HG02623 (cell line): ENCODE measurements around the gene GRIK3.
"Not testable (repeated sequence)": the region's sequence is repeated elsewhere in the genome, so short reads cannot be mapped to it uniquely, and the experiment has no call there.

Source experiments
- ATAC-seq: cut with Tn5 transposase; IDR thresholded peaks from one replicate; pipeline ENCODE4 v1.9.1; 2021; ENCODE audit warnings: moderate library complexity; ENCODE audit not compliant: unreplicated experiment

Gene GRIK3

DNA sequence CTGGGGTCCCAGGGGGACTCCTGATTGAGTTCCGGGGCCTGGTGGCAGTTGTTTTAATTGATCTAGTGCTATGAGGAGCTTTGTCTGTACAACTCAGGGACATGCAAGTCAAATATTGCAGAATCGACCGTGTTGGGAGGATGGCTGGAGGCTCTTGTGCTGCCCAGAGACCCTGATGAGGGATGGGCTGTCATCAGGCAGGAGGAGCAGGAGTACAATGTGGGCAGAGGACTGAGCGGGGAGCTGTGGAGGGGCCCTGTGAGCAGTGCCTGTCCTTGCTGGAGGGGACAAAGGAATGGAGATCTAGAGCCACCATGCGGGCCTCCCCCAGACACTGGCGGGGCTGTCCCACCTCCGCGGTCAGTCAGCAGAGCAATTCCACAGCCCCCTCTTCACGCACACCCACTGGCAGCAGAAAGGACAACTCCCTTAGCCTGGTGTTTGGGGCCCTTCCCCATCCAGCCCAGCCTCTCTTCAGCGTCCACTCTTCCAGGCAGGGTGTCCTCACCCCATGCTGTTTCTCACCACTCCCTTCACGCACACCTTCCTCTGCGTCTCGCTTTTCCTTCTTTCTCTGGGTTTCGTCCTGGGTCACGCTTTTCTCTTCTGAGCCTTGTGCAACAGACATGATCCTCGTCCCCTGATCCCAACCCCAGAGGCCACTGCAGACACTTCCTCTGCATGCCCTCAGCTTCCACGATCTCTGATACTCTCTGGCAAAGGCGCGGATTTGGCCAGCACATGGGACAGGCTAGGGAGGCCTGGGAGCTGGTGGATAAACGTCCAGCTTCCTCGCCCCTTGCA, 122.6 kb downstream of the GRIK3 start:
- ATAC-seq = no peak

GRCh38 chr1:36910886-36911540, 123.3 kb downstream of the GRIK3 start:
- ATAC-seq = no peak

DNA sequence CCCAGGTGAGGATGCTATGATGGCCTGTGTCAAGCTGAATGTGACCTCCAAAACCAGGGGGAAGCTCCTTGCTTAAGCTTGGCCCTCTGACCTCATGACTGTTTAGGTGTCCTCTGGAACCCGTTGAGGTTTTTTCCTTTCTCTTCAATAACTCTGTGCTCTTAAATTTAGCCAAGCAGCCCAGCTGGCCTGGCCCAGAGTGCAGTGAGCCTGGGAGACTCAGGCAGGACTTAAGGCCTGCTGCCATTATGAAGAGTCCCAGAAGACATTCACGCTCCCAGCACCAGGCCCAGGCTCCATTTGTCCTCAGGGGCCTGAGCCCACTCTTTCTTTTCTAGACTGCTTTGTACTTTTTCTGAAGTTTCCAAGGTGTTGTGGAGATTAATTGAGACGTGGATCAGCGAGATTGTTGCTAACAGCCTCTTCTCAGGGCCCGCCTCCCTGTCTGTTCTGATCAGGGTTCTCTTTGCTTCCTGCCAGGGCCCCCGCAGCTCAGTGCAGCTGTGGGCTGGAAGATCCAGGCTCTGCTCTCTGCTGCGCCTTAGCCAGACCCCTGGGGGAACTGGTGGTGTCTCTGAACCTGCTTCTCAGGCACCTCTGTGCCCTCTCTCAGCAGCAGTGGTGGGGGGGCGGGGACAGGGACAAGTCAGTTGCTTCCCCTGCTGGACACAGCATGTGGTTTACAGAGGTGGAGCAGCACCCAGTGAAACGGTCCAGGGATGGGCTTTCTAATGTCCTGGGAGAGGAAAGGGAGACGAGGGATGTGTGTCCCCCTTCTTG, 124.2 kb downstream of the GRIK3 start:
- no peak for ATAC-seq

- ATAC-seq = not testable (repeated sequence)
Measured at GRCh38 chr1:36909359-36909758, 125.0 kb downstream of the GRIK3 start.

GRCh38 chr1:36908096-36908495, 126.2 kb downstream of the GRIK3 start:
- no peak for ATAC-seq

GRCh38 chr1:36906555-36906954, 127.8 kb downstream of the GRIK3 start:
- no peak for ATAC-seq

DNA sequence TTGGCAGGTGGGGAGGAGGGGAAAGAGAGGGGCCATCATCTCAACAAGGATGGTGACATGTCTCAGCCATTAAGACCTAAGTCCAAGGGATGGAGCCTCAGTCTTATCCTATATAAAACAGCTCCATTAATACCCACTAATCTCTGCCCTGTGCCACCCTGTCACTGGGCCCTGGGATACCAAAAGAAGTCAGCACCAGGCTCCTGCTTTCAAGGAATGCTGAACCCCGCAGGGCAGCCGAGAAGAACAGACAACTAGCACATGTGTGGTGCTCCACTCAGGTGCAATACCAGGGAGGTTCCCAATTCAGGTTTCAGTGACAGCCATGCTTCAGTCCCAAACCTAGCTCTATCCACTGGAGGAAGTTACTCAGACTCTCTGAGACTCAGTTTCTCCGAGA, 128.4 kb downstream of the GRIK3 start:
- ATAC-seq = no peak

DNA sequence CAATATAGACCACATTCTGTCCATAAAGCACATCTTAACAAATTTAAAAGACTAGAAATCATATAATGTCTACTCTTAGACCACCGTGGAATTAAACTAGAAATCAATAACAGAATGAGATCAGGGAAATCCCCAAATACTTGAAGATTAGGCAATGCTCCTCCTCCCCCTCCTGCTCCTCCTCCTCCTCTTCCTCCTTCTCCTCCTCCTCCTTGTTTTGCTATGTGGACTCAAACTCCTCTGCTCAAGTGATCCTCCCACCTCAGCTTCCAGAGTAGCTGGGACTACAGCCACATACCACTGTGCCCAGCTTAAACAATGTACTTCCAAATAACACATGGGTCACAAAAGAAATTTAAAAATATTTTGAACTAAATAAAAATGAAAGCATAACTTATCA, 134.2 kb downstream of the GRIK3 start:
- no peak for ATAC-seq

DNA sequence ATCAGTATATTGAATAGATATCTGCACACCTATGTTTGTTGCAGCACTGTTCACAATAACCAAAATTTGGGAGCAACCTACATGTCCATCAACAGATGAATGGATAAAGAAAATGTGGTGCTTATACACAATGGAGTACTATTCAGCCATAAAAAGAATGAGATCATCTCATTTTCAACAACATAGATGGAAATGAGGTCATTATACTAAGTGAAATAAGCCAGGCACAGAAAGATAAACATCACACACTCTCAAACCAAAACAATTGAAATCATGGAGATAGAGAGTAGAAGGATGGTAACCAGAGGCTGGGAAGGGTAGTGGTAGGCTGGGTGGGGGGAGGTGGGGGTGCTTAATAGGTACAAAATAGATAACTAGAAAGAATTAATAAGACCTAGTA, 136.5 kb downstream of the GRIK3 start:
- ATAC-seq = not testable (repeated sequence)

- no peak for ATAC-seq
Measured at GRCh38 chr1:36894824-36895223, 139.5 kb downstream of the GRIK3 start.

DNA sequence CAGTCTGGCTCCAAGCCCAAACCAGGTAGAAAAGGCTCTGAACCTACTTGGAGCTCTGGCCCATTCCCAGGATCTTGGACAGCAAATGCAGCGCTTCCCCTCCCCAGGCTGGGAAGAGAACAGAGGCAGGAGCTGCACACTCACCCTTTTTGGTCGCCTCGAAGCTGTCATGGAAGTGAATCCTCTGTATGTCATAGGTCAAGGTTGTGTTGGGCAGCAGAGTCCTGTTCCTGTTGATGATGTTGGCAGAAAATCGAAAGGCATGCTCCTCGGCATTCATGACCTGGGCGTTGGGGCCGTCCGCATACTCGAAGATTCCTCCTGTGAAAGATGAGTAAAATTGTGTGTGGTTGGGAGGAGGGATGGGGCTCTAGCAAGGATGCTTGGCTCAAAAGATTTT, 143.5 kb downstream of the GRIK3 start:
- ATAC-seq = no peak

GRCh38 chr1:36889478-36890226, 144.7 kb downstream of the GRIK3 start:
- ATAC-seq = no peak

DNA sequence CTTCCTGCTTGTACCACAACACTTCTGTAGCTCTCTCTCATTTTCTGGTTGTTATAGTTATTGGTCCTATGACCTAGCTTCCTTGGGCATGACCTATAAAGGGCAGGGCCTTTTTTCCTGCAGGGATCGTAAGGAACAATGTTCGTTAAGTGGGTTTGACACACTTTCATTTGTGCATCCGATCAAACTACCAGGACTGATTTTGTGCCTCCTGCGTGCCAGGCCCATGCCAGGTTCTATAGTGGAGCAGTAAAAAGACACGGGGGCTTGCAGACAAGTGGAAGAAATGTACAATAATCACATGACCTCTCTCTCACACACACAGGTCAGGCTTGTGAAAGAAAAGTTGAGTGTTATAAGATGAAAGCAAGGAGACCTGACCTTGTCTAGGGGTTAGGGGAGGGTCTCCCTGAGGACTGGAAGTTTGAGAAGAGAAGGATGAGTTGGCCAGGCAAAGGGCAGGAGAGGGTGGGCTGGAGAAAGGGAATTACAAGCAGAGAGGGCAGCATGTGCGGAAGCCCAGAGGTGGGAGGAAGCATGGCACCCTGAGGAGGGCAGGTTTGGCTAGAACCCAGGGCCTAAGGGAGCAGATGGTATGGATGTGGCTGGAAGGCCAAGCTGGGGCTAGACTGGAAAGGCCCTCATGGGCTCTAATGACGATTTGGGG, 145.4 kb downstream of the GRIK3 start:
- ATAC-seq = no peak

GRCh38 chr1:36885540-36886357, 148.6 kb downstream of the GRIK3 start:
- ATAC-seq = no peak

DNA sequence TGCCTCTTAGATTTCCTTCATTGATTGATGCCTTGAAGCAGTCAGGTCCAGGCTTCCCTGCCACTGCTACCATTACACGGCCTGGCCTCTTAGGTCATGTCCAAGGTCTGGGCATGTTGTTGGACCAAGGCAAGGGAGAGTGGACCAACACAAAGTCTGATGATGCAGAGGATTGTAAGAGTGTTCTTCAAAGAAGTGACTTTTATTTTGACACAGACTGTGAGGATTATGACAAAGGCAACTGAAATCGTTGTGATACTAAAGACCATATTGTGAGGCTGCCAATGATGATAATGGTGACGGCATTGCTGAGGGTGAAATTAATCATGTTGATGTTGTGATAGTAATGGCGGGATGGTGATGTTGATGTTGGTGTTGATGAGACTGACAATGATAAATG, 149.5 kb downstream of the GRIK3 start:
- ATAC-seq = no peak

DNA sequence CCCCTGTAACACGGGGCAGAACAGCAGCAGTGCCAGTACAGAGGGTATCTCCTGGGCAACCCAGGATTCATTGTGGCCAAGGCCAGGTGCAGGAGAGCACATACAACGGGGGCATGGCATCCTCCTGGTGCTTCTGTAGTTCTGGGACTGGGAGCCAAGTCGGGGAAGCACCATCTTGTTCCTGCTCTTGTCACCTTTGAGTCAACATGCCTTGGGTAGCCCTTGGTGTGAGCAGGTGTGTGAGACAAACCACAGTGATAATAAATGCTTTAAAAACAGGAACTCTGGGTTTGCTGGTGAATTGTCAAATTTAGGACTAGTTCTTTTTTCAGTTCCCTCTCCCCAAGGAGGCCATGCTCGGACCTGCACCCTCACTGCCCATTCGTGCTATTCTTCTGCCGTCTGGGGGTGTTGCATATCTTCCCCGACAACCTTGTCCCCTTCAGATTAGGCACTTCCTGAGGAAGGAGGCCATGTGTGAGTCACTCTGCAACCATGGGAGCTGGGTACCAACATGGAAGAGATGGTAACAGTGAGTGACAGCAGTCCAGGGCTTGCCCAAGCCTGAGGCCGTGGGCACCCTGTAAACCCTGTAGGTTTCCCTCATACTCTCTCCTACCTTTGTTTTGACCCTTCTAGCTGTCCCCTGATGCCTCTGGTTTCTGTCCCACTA, 150.2 kb downstream of the GRIK3 start:
- ATAC-seq = no peak

DNA sequence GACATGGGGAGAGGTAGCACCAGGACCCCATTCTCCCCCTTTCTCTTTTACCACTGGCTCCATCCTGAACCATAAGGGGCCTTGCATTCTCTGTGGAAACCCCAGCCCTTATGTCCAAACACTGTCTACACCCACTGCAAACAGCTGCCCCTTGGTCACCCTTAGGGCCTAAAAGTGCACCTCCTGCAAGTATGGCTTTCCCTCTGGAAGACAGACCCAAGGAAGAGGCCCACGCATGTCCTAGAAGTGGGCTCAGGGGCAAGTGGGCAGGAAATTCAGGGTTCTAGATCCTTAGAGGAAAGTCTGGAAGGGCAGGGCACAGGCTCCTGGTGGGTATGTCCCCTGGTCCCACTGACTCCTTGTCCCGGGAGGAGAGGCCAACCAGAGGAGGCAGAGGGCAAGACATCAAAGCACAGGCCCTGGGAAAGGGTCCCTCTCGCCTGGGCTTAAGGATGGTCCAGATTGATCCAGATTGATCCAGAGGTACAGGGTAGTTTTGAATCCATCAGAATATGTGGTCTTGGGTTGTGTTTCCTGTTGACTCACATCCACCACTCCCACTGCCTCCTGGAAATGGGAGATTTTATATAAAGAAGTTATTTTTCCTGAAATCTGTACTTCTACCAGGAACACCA, 150.9 kb downstream of the GRIK3 start:
- no peak for ATAC-seq

DNA sequence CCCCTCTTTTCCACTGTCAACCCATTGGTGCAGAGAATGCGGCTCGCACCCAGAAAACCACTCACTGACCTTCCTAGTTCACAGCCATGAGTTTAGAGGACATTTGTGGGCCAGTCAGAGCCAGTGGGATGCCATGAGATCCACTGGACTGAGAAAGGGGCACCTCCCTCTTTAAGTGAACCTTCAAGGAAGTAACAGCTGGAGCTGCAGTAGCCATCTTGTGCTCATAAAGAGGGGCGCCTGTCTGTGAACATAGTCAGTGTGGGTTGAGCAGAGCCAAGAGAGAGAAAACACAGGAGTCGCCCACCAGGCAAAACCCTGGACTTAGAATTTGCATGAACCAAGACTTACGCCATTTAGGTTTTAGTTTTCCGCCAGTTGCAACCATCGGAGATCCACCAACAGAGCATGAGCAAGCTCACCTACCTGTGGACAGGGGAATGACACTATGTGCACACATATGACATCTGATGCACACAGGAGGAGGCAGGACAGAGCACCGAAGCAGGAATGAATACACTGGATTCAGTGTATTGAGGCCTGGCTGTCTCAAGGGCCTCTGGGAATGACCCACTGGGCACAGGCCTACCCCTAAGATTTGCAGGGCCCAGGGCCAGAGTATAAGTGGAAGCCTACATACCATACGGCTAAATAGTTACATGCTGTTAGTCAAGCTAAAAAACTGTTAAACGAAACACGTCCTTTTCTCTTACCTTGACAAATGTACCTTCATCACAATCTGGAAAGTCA, 151.6 kb downstream of the GRIK3 start:
- no peak for ATAC-seq
